ENCODE data around the gene ABCF2. TPM values are rescaled to one million over a fixed set of nuclear protein-coding genes. Genes with fewer than 3 reads are reported as not detected.

The ABCF2 gene
- total RNA-seq, 1 donor from 2014 or later: 28.8 TPM

DNA sequence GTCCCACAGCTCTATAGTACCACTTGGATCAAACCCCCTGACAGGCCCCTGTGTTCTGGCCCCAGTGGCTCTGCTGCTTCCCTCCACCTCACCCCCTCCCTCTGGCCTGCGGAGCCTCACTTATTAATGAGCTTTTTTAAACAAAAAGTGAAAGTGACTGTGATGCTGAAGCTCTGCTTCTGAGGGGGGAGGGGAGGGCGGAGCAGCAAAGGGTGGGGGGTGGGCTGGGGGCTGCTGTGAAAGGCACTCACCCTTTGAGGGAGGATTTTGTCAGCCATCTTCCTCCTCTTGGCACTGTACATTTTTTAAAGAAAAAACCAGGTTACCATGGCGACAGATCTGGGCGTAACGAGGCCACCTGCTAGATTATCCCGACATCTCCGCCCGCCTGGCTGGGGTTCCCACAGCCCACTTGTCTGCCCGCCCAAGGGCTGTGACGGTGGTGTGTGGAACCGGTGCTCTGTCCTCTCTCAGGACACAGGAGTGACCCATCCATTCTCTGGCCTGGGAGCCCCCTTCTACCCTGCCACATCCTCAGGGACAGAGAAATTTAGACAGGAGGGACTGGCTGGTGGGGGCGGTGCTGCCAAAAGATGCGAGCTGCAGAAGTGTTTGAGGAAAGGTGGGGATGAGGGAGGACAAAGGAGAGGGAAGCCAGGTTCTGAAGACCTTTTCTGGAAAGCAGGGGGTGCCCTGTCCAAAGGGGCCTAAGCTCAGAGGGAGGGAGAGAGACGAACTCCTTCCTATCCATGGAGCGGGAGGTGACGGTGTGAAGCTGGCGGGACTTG is 16.6 kb upstream of the ABCF2 start:
- intact Hi-C loops (cut with DNase I): loop anchor here (2.0 to 5.0 kb wide), 2 partner anchors 59 to 66 kb away; no protein-coding TSS in a partner anchor
- DNase-seq (ENCODE audit: low spot score): no peak

DNA sequence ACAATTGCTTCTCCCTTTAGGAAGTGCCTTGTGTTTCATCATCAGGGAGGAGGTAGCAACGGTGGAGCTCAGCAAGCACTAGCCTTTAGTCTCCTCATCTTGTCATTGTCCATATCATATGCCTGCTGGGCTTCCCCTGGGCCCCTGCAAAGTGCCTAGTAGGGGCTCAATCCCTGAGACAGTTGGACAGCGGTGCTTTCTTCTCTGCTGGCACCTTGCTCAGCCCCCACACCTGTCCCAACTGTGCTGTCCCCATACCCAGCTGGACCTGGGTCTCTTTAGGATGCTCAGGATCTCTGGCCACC is 16.0 kb upstream of the ABCF2 start:
- intact Hi-C loops (cut with DNase I): loop anchor here (2.0 to 5.0 kb wide), 2 partner anchors 60 to 66 kb away; no protein-coding TSS in a partner anchor

DNA sequence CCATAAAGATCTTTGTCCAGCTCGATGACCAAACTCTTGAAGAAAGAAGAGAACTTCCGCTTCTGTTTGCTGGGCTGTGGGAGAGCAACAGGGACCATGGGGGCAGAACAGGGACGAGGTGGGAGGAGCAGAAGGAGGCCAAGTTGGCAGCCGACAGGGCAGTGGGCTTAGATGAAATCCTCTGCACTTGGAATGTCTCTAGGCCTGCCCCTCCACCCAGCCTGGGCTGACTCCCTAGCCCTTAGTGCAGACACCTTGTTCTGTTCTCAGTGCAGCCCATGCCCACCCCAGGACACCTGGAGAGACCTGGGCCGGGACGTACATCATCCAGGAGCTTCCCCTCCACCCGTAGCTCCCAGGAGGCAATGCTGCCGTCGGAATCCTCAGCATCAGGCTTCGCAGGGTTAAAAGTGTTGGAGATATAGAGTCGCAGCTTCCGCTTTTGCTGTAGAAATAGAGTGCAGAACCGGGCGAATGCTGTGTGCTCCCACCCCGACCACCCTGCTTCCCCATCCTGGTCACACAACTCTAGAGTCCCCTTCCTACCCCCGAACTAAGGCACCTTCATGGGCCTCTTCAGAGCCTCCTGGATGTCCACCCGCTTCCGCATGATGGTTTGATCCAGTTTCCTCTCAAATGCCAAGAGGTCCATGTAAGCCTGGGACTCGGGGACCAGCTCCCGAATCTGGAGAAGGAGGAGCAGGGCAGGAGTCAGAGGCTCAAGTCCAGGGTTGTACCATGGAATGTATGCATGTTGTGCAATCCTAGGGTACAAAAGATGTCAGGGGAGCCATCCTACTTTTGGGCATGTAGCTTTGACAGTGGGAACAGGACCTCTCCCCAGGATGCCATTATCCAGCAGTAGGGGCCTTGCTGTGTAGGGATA is 15.4 kb upstream of the ABCF2 start:
- no peak for DNase-seq (ENCODE audit: low spot score)

More for the DNA sequence above, 16.0 kb upstream of the ABCF2 start:
- DNase-seq (ENCODE audit: low spot score): no peak

DNA sequence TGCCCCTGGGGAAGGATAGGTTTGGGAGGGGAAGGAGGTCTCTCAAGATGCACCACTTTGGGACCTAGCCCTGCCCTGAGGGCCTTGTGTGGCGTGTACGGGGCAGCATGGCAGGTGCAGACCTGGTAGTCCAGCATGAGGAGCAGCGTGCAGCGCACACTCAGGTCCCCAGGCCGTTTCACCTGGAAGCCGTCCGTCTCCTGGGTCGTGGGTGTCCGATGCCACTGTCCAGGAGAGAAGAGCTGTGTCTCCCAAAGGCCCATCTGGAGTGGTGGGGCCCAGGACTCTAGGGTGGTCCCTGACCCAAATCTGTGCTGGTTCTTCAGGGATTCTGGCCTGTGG is 14.7 kb upstream of the ABCF2 start:
- intact Hi-C loops (cut with DNase I): loop anchor here (2.0 to 5.0 kb wide), 2 partner anchors 61 to 64 kb away; no protein-coding TSS in a partner anchor
- no peak for DNase-seq (ENCODE audit: low spot score)

More for the DNA sequence above, 15.4 kb upstream of the ABCF2 start:
- intact Hi-C loops (cut with DNase I): loop anchor here (2.0 to 5.0 kb wide), 2 partner anchors 60 to 65 kb away; no protein-coding TSS in a partner anchor

DNA sequence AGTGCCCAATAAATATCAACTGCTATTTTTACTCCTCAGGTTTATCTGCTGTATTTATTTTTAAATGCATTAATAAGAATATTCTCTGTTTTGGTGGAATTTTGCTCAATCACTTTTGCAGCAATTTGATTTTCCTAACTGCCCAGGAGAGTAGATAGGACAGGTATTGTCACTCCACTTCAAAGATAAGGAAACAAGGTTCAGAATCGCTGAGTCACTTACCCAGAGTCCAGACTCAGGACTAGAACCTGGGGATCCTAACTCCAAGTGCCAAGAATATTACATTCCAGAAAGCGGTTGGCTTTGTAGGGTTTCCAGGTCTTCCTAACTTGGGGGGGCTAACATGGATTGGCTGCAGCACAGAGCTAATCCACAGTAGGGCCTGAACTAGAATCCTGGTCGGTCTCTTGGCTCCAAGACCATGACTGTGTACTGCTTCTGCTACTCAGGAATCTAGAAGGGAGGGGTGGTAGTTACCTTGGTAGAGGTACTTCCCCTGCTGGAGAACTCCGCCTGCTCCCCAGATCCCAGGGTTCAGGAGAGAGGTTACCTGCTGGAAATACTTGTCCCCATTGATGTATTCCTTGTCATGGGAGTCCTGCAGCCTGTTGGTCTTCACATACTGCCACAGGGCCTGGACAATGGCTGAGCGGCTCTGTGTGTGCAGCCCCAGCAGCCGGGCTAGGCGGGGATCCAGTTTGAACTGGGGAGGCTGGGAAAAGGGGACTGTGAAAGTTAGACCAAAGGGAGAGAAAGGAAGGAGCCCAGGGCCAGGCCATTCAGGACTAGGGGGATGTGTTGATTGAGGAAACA is 14.1 kb upstream of the ABCF2 start:
- intact Hi-C loops (cut with DNase I): loop anchor here (5.0 kb wide), 1 partner anchor 64 kb away; no protein-coding TSS in a partner anchor
- no peak for DNase-seq (ENCODE audit: low spot score)

DNA sequence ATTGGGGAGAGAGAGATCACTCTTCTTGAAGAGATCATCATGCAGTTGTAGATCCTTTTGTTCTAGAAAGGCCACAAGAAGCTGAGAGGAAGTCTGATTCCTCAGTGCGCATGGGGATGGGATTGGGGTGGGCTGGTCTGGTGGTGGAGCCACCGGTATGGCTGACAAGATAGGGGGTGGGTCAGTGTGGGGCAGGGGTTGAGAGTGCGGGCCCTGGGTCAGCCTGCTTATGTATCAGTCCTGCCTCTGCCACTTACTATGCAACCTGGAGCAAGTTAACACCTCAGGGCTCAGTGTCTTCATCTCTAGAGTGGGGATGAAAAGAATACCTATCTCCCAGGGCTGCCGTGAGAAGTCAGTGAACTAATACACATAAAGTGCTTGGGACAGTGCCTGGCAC is 13.5 kb upstream of the ABCF2 start:
- no peak for DNase-seq (ENCODE audit: low spot score)
- intact Hi-C loops (cut with DNase I): loop anchor here (5.0 kb wide), 1 partner anchor 63 kb away; no protein-coding TSS in a partner anchor

DNA sequence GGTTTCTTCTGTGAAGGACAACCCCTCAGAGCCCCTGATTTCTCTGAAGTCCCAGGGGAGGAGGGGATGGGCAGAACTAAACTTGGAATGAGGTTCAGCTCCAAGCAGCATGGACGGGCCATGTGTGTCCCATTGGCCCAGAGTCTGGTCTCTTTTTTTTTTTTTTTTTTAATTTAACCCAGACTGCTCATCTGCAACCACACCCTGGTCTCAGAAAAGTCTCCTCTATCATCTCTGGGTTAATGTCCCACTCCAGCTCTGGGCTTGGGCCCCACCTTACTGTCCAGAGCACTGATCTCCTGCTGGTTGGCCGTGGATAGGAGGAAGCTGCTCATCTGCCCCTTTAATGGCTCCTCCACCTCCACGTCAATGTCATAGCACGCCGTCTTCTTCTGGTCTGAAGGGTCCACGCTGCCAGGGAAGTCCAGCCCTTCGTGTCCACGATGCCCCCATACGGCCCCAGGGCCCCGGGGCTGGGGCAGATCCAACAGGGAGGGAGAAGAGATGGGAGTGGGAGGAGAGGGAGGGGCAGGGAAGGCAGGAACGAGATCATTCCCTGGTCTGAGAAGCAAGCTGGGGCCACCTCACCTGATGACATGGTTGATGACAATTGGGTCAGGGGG is 12.9 kb upstream of the ABCF2 start:
- DNase-seq (ENCODE audit: low spot score): no peak
- intact Hi-C loops (cut with DNase I): loop anchor here (5.0 kb wide), 2 partner anchors 53 to 63 kb away; partner anchors contain the start of gene ASB10

DNA sequence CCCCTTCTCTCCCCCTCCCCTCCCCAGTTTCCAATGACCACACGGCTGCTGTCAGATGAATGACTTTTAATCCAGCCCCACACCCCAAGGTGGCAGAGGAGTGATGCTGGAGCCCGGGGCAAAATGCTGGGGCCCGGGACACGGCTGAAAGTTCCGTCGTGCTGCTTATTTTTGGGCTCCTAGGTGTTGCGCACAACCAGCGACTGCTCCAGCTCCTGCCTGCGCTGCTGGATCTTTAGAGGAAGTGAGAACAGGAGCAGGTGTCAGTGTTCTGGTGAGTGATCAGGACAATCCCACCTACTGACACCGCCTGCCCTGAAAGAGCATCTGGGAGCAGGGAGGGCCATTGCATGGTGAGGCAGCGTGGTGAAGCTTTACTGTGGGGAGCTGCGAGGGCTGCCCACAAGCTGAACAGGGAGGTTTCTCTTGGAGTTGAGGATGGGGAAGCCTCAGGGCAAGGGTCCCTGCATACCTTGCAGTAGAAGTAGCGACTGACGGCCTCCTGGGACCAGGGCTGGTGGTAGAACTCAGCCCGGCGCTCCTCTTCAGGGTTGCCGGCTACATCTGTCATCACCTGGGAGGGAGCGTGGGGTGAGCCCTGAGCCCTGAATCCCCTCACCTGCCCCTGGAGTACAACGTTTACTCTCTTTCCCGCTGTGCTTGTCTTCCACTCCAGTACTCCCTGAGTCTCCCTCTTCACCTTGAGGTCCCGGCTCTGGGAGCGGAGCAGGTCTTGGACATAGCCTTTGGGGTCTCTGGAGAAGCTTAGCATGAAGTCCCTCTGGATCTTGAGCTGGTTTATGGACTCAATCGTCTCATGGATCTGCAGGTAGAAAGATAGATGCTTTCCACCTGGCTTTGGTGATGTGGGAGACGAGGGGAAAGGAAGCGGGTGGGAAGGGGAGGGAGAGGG is 12.2 kb upstream of the ABCF2 start:
- intact Hi-C loops (cut with DNase I): loop anchor here (5.0 kb wide), 1 partner anchor 52 kb away; the partner anchor contains the start of gene ASB10
- no peak for DNase-seq (ENCODE audit: low spot score)

DNA sequence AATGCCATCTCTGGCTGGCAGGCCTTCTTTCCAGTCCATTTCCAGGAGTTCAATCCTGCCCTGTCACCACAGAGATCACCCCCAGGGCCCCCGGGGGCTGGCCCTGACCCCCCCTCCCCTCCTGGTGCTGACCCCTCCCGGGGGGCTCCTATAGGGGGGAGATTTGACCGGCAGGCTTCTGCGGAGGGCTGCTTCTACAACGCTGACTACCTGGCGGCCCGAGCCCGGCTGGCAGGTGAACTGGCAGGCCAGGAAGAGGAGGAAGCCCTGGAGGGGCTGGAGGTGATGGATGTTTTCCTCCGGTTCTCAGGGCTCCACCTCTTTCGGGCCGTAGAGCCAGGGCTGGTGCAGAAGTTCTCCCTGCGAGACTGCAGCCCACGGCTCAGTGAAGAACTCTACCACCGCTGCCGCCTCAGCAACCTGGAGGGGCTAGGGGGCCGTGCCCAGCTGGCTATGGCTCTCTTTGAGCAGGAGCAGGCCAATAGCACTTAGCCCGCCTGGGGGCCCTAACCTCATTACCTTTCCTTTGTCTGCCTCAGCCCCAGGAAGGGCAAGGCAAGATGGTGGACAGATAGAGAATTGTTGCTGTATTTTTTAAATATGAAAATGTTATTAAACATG is 11.3 kb upstream of the ABCF2 start:
- intact Hi-C loops (cut with DNase I): loop anchor here (5.0 kb wide), 1 partner anchor 51 kb away; the partner anchor contains the start of gene ASB10
- DNase-seq (ENCODE audit: low spot score): no peak

DNA sequence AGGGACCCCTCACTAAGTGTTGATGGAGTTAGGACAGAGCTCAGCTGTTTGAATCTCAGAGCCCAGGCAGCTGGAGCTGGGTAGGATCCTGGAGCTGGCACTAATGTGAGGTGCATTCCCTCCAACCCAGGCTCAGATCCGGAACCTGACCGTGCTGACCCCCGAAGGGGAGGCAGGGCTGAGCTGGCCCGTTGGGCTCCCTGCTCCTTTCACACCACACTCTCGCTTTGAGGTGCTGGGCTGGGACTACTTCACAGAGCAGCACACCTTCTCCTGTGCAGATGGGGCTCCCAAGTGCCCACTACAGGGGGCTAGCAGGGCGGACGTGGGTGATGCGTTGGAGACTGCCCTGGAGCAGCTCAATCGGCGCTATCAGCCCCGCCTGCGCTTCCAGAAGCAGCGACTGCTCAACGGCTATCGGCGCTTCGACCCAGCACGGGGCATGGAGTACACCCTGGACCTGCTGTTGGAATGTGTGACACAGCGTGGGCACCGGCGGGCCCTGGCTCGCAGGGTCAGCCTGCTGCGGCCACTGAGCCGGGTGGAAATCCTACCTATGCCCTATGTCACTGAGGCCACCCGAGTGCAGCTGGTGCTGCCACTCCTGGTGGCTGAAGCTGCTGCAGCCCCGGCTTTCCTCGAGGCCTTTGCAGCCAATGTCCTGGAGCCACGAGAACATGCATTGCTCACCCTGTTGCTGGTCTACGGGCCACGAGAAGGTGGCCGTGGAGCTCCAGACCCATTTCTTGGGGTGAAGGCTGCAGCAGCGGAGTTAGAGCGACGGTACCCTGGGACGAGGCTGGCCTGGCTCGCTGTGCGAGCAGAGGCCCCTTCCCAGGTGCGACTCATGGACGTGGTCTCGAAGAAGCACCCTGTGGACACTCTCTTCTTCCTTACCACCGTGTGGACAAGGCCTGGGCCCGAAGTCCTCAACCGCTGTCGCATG is 10.5 kb upstream of the ABCF2 start:
- DNase-seq (ENCODE audit: low spot score): no peak
- intact Hi-C loops (cut with DNase I): loop anchor here (5.0 kb wide), 1 partner anchor 50 kb away; the partner anchor contains the start of gene ASB10

DNA sequence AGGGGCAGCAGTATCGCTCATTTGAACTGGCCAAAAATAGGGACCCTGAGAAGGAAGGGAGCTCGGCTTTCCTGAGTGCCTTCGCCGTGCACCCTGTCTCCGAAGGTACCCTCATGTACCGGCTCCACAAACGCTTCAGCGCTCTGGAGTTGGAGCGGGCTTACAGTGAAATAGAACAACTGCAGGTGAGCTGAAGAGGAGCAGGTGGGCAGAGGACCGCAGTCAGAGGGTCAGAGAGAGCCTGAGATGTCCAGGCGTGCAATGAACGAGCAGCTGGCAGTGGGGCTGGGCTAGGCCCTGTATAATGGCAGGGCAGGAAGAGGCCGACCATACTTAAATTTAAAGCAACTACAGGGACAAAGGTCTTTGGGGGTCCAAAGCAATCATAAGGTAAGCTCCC is 9.4 kb upstream of the ABCF2 start:
- intact Hi-C loops (cut with DNase I): loop anchor here (5.0 kb wide), 1 partner anchor 49 kb away; the partner anchor contains the start of gene ASB10
- DNase-seq (ENCODE audit: low spot score): no peak

DNA sequence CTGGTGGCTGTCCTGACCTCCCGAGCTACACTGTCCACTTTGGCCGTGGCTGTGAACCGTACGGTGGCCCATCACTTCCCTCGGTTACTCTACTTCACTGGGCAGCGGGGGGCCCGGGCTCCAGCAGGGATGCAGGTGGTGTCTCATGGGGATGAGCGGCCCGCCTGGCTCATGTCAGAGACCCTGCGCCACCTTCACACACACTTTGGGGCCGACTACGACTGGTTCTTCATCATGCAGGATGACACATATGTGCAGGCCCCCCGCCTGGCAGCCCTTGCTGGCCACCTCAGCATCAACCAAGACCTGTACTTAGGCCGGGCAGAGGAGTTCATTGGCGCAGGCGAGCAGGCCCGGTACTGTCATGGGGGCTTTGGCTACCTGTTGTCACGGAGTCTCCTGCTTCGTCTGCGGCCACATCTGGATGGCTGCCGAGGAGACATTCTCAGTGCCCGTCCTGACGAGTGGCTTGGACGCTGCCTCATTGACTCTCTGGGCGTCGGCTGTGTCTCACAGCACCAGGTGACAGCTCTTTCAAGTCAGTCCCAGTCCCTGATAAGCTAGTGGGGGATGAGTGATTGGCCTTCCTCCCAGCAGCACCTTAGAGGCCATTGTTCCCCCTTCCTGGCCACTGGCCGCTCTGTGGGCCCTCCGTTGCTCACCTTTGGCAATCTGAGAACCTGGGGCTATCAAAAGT is 8.2 kb upstream of the ABCF2 start:
- intact Hi-C loops (cut with DNase I): loop anchor here (5.0 kb wide), 1 partner anchor 48 kb away; the partner anchor contains the start of gene ASB10
- no peak for DNase-seq (ENCODE audit: low spot score)

DNA sequence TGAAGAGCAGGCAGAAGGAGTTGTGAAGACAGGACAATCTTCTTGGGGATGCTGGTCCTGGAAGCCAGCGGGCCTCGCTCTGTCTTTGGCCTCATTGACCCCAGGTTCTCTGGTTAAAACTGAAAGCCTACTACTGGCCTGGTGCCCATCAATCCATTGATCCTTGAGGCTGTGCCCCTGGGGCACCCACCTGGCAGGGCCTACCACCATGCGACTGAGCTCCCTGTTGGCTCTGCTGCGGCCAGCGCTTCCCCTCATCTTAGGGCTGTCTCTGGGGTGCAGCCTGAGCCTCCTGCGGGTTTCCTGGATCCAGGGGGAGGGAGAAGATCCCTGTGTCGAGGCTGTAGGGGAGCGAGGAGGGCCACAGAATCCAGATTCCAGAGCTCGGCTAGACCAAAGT is 6.8 kb upstream of the ABCF2 start:
- no peak for DNase-seq (ENCODE audit: low spot score)
- intact Hi-C loops (cut with DNase I): loop anchor here (2.0 kb wide), 1 partner anchor 15 kb away; the partner anchor contains the start of gene SMARCD3

DNA sequence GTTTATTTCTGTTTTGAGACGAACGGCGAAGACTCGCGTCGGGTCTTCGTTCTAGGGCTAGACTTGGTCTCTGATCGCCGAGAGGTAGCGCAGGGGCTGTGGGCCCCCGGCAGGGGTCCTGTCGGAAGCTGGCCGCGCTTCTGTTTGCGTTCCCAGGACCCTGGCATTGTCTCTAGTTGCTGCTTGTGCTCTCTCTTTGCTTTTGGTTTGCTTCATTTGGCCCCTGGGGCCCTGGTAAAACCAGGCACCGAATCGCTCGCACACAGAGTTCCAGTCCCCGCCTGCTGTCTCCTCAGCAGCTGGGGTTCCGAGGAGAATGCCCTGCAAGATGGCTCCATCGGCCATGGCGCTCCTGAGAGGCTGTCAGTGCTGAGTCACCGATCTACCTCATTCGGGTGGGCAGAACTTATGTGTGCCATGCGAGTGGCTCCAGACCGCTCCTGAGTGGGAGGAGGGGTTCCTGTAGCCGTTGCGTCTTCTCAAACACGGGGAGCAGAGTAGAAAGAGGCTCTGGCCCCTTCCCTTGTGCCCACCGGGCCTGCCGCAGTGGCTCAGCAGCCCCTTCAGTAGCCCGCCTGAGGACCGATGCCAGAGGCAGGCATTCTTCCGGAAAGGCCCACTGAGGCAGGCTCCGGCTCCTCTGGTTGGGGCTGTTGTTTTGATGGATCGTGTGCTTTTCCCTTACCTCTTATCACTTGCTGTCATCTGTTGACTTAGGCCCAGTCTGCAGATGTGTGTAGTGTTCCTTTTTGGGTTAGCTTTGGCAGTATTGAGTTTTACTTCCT is 6.1 kb upstream of the ABCF2 start:
- intact Hi-C loops (cut with DNase I): loop anchor here (2.0 kb wide), 1 partner anchor 16 kb away; the partner anchor contains the start of gene SMARCD3
- no peak for DNase-seq (ENCODE audit: low spot score)
